ENCODE measurements around the gene STK32C.

DNA sequence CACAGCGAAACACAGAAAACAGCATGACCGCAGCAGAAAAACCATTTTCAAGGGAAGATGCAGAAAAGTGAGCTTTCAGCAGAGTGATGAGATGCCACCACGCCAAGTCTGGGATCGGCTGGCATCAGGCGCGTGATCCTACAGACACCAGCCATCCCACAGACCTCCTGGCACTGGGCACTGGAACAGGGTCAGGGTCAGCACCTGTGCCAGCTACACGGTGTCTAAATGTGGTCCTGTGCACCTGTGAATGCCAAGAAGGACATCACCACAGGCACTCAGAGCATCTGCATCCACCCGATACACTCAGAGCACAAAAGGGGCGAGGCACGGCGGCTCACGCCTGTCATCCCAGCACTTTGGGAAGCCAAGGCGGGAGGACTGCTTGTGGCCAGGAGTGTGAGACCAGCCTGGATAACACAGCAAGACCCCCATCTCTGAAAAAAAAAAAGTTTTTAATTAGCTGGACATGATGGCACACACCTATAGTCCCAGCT is 31.5 kb downstream of the STK32C start:
- no peak for TF ChIP-seq CTCF (conservative IDR thresholded peaks at IDR 0.05; ENCODE audit: low read depth, low read length)
- no peak for TF ChIP-seq EZH2 (IDR thresholded peaks at IDR 0.05; ENCODE audit: borderline replicate concordance, low read depth, low read length, poor library complexity, severe bottlenecking)

All from A673 (cell line).